Endothelial cell of umbilical vein (primary cell): Measurements from ENCODE around the gene DOC2B. TPM values are rescaled to one million over a fixed set of nuclear protein-coding genes. Genes with fewer than 3 reads are reported as not detected.

Source experiments
- BruUV-seq: library from RNA; stranded (reverse); fragments of 400-500 nt; replicated peaks from 2 replicates; lab custom pipeline; 2021; lab: Mats Ljungman, UMichigan
- CTCF ChIA-PET: fragments of 300-600, 350-600 bp; sonication (Branson Sonifier 250); formaldehyde crosslinking; loops from one replicate; lab custom pipeline; 2021; ENCODE audit warnings: antibody characterized with exemption, inconsistent platforms; lab: Charles Lee
- POLR2A ChIA-PET: fragments of 300-600, 350-600 bp; sonication (Branson Sonifier 250); formaldehyde crosslinking; loops from one replicate; lab custom pipeline; 2021; ENCODE audit warnings: antibody characterized with exemption, inconsistent platforms; lab: Charles Lee
- DNase-seq: peaks from one replicate; pipeline ENCODE4 v3.0.0-alpha.2; 2011; ENCODE audit warnings: low read depth, low spot score
- FAIRE-seq: peaks from 2 replicates; lab custom pipeline; 2011; peaks lifted over from hg19 to GRCh38; lab: Jason Lieb, UNC
- H2AFZ ChIP-seq: 2 replicates; pipeline ENCODE4 v1.6.0; 2012; ENCODE audit warnings: low read depth, low read length, control low read depth, inconsistent platforms
- H3K27ac ChIP-seq: 2 replicates; pipeline ENCODE4 v1.5.1; 2011; ENCODE audit warnings: low read depth, mild to moderate bottlenecking, control low read depth, low read length, moderate library complexity; ENCODE audit not compliant: insufficient read depth
- H3K27me3 ChIP-seq, 2 experiments: 2 replicates each; pipeline versions ENCODE4 v1.6.0 to v1.6.1; 2011; ENCODE audit warnings: low read length in 2 of 2, mixed read lengths in 1 of 2; ENCODE audit not compliant: control insufficient read depth in 2 of 2, insufficient read depth in 2 of 2
- H3K36me3 ChIP-seq, 2 experiments: 2 replicates in 1 of 2; 3 replicates in 1 of 2; pipeline ENCODE4 v1.5.1; 2011; ENCODE audit warnings: low read length in 2 of 2, mild to moderate bottlenecking in 1 of 2, moderate library complexity in 1 of 2; ENCODE audit not compliant: control insufficient read depth in 2 of 2, insufficient read depth in 2 of 2; ENCODE audit errors: extremely low read depth in 1 of 2
- H3K4me1 ChIP-seq: 3 replicates; pipeline ENCODE4 v1.5.1; 2011; ENCODE audit warnings: mild to moderate bottlenecking, low read length; ENCODE audit not compliant: control insufficient read depth, insufficient read depth; ENCODE audit errors: extremely low read depth
- H3K4me2 ChIP-seq: 2 replicates; pipeline ENCODE4 v1.6.1; 2011; ENCODE audit warnings: low read length, control low read depth, mixed read lengths; ENCODE audit not compliant: insufficient read depth
- H3K4me3 ChIP-seq, 3 experiments: fragments of 200-600 bp in 1 of 3; sonication (generic), shearing (Covaris generic) in 1 of 3; replicated peaks in 1 of 3; 2 replicates each; pipeline ENCODE4 v1.5.1; 2011 to 2016; ENCODE audit warnings: control low read depth in 3 of 3, low read length in 3 of 3, mild to moderate bottlenecking in 2 of 3, inconsistent platforms in 1 of 3, low read depth in 1 of 3, moderate library complexity in 1 of 3; ENCODE audit not compliant: insufficient read depth in 1 of 3
- H3K79me2 ChIP-seq: 2 replicates; pipeline ENCODE4 v1.6.0; 2012; ENCODE audit warnings: low read length, inconsistent platforms; ENCODE audit not compliant: control insufficient read depth, insufficient read depth
- H3K9ac ChIP-seq: replicated peaks from 2 replicates; pipeline ENCODE3; 2011; ENCODE audit warnings: low read length, control low read depth; ENCODE audit not compliant: insufficient read depth; ENCODE audit errors: extremely low read depth
- H3K9me1 ChIP-seq: replicated peaks from 3 replicates; pipeline ENCODE4 v1.6.0; 2011; ENCODE audit warnings: mild to moderate bottlenecking, low read length; ENCODE audit not compliant: control insufficient read depth, insufficient read depth; ENCODE audit errors: extremely low read depth
- H3K9me3 ChIP-seq: replicated peaks from 2 replicates; pipeline ENCODE4 v1.5.1; 2012; ENCODE audit warnings: low read length, inconsistent platforms; ENCODE audit not compliant: control insufficient read depth, insufficient read depth
- H4K20me1 ChIP-seq: replicated peaks from 2 replicates; pipeline ENCODE3; 2011; ENCODE audit warnings: mild to moderate bottlenecking, low read length; ENCODE audit not compliant: control insufficient read depth, insufficient read depth; ENCODE audit errors: extremely low read depth
- EZH2 ChIP-seq: IDR thresholded peaks from 2 replicates; pipeline ENCODE4 v1.6.1; 2012; ENCODE audit warnings: borderline replicate concordance, low read depth, mild to moderate bottlenecking, moderate library complexity, low read length, inconsistent platforms; ENCODE audit not compliant: severe bottlenecking
- FOS ChIP-seq: IDR thresholded peaks from 2 replicates; pipeline ENCODE4 v1.6.1; 2011; ENCODE audit warnings: mild to moderate bottlenecking, low read length, moderate library complexity, borderline replicate concordance; ENCODE audit not compliant: insufficient read depth
- GATA2 ChIP-seq: IDR thresholded peaks from 2 replicates; pipeline ENCODE4 v1.7.0; 2011; ENCODE audit warnings: low read depth, mild to moderate bottlenecking, moderate library complexity, mixed read lengths, low read length; ENCODE audit not compliant: insufficient read length, insufficient read depth
- JUN ChIP-seq: IDR thresholded peaks from 2 replicates; pipeline ENCODE4 v1.6.1; 2011; ENCODE audit warnings: borderline replicate concordance, low read depth; ENCODE audit not compliant: insufficient read length, insufficient read depth
- MYC ChIP-seq: IDR thresholded peaks from one replicate; pipeline ENCODE4 v1.6.1; 2011; ENCODE audit warnings: mild to moderate bottlenecking, low read depth, low read length
- POLR2A ChIP-seq: IDR thresholded peaks from 2 replicates; pipeline ENCODE4 v1.6.1; 2012; ENCODE audit warnings: low read depth, mild to moderate bottlenecking, control low read depth, low read length
- POLR2AphosphoS5 ChIP-seq: IDR thresholded peaks from 2 replicates; pipeline ENCODE4 v1.6.1; 2012; ENCODE audit warnings: low read depth, mild to moderate bottlenecking, control low read depth, low read length, moderate library complexity; ENCODE audit not compliant: insufficient read depth
- dilution Hi-C: fragments of 300-500 bp; cut with MboI; formaldehyde crosslinking; loops from one replicate; pipeline ENCODE4 v1.15.0; 2019; ENCODE audit warnings: low sequenced_read_pairs; ENCODE audit not compliant: extremely low pct_ligation_motif_present
- intact Hi-C: fragments of 100-400 bp; cut with micrococcal nuclease; formaldehyde crosslinking; loops from one replicate; pipeline ENCODE4 v1.10.0; 2022
- polyA plus RNA-seq, 4 experiments: library from polyadenylated mRNA; depleted of rRNA in 3 of 4; stranded (reverse) in 3 of 4; unstranded in 1 of 4; fragments of >200 nt; gene quantifications; 2 replicates each; pipeline versions ENCODE4 v1.2.1 to v1.2.3, GENCODE V29; 2011 to 2012; ENCODE audit warnings: missing spikeins in 1 of 4
- total RNA-seq: library from RNA; stranded (reverse); gene quantifications from 2 replicates; pipeline ENCODE4 v1.2.3, GENCODE V29; 2021
- TF ChIP-seq, protein P1 (sequence below): IDR thresholded peaks from 2 replicates; pipeline ENCODE4 v1.6.1; 2011; ENCODE audit not compliant: insufficient read depth, insufficient read length
- TF ChIP-seq, protein P2 (sequence below), 2 donors: IDR thresholded peaks; 1 replicate in 1 of 2; 2 replicates in 1 of 2; pipeline ENCODE4 v1.5.1; 2011; ENCODE audit warnings: low read length in 2 of 2, mild to moderate bottlenecking in 2 of 2, moderate library complexity in 2 of 2, control low read depth in 1 of 2, inconsistent platforms in 1 of 2, low read depth in 1 of 2; ENCODE audit not compliant: insufficient read depth in 1 of 2; ENCODE audit errors: extremely low read depth in 1 of 2

Gene DOC2B
- total and polyA plus RNA-seq, 2 donors (not counting 3 experiments of a cell fraction or from before 2014, with no cell fraction given), result 0.10 to 0.22 TPM

DNA sequence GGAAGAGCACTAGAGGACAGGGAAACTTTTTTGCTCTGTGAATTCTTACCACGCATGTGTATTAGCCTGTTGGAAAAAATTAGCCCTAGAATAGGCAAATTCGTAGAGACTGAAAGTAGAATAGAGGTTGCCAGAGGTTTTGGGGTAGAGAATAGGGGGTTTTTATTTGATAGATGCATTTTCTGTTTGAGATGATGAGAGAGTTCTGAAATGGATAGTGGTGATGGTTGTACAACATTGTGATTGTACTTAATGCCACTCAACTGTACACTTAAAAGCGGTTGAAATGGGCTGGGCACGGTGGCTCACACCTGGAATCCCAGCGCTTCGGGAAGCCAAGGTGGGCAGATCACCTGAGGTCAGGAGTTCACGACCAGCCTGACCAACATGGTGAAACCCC lies 8.0 kb upstream of the DOC2B start:
- dilution Hi-C loops, result no loop called here

More for the DNA sequence above, 8.0 kb upstream of the DOC2B start:
- intact Hi-C loops, result no loop called here
- Histone ChIP-seq H3K9ac (no peak overlapping the region), H3K36me3 (no peaks in the 10 kb centered on the region), H3K27me3 (peaks cover 8 to 10% of the 10 kb centered on the region in 2 experiments), H3K9me1 (no peaks in the 10 kb centered on the region), H3K4me1 (no peaks in the 10 kb centered on the region), H3K27ac (no peak overlapping the region), H3K4me2 (no peak overlapping the region), H2AFZ (no peak overlapping the region), H4K20me1 (no peaks in the 10 kb centered on the region), H3K4me3 (no peak overlapping the region), H3K9me3 (no peaks in the 10 kb centered on the region), H3K79me2 (no peaks in the 10 kb centered on the region)
- FAIRE-seq, result no peak
- DNase-seq, result no peak
- TF ChIP-seq POLR2AphosphoS5 (no peak), MYC (no peak), JUN (no peak), FOS (no peak), POLR2A (no peak), EZH2 (no peak), GATA2 (no peak)
- TF ChIP-seq, protein P1, sequence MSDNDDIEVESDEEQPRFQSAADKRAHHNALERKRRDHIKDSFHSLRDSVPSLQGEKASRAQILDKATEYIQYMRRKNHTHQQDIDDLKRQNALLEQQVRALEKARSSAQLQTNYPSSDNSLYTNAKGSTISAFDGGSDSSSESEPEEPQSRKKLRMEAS, result no peak
- TF ChIP-seq, protein P2, sequence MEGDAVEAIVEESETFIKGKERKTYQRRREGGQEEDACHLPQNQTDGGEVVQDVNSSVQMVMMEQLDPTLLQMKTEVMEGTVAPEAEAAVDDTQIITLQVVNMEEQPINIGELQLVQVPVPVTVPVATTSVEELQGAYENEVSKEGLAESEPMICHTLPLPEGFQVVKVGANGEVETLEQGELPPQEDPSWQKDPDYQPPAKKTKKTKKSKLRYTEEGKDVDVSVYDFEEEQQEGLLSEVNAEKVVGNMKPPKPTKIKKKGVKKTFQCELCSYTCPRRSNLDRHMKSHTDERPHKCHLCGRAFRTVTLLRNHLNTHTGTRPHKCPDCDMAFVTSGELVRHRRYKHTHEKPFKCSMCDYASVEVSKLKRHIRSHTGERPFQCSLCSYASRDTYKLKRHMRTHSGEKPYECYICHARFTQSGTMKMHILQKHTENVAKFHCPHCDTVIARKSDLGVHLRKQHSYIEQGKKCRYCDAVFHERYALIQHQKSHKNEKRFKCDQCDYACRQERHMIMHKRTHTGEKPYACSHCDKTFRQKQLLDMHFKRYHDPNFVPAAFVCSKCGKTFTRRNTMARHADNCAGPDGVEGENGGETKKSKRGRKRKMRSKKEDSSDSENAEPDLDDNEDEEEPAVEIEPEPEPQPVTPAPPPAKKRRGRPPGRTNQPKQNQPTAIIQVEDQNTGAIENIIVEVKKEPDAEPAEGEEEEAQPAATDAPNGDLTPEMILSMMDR (IDR thresholded peaks at IDR 0.05; ENCODE audit: extremely low read depth in 1 of 2, insufficient read depth in 1 of 2, low read depth in 1 of 2, low read length in 2 of 2), result no peak
- ChIA-PET CTCF (no interaction called here), POLR2A (no interaction called here)
- no TSS peak for BruUV-seq
